VCaP (cell line): ENCODE results near the gene SYNJ1.

Experiments
- H3K27ac ChIP-seq: fragments of 450-650 bp; 2 replicates; pipeline ENCODE4 v1.5.1; 2017
- TF ChIP-seq, protein P1 (sequence below): fragments of 450-650 bp; conservative IDR thresholded peaks from 2 replicates; pipeline ENCODE4 v1.5.1; 2017; ENCODE audit warnings: mild to moderate bottlenecking, moderate library complexity

SYNJ1 gene

GRCh38 chr21:32716486-32716885, 11.3 kb downstream of the SYNJ1 start:
- TF ChIP-seq, protein P1, sequence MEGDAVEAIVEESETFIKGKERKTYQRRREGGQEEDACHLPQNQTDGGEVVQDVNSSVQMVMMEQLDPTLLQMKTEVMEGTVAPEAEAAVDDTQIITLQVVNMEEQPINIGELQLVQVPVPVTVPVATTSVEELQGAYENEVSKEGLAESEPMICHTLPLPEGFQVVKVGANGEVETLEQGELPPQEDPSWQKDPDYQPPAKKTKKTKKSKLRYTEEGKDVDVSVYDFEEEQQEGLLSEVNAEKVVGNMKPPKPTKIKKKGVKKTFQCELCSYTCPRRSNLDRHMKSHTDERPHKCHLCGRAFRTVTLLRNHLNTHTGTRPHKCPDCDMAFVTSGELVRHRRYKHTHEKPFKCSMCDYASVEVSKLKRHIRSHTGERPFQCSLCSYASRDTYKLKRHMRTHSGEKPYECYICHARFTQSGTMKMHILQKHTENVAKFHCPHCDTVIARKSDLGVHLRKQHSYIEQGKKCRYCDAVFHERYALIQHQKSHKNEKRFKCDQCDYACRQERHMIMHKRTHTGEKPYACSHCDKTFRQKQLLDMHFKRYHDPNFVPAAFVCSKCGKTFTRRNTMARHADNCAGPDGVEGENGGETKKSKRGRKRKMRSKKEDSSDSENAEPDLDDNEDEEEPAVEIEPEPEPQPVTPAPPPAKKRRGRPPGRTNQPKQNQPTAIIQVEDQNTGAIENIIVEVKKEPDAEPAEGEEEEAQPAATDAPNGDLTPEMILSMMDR = no peak
- H3K27ac ChIP-seq = no peak overlapping the region

GRCh38 chr21:32713726-32714125, 14.1 kb downstream of the SYNJ1 start:
- TF ChIP-seq, protein P1 = no peak
- no peak overlapping the region for H3K27ac ChIP-seq

DNA sequence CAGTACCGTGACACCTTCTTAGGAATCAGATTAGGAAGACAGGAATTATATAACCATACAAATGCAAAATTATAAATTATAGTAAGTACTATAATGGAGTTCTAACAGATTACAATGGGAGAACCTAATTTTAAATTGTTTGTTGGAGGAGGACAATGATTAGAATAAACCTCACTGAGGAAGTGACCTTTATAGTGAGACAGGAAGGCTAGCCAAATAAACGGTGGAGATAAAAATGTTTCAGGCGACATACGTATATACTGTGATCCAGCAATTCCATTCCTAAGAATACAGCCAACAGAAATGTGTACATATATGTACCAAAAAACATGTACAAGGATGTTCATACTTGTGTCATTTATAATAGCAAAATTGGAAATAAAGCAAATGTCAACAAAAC, 15.2 kb downstream of the SYNJ1 start:
- TF ChIP-seq, protein P1 = no peak

GRCh38 chr21:32712043-32712442, 15.8 kb downstream of the SYNJ1 start:
- TF ChIP-seq, protein P1 = no peak

More for the DNA sequence above, 15.2 kb downstream of the SYNJ1 start:
- no peak overlapping the region for H3K27ac ChIP-seq

DNA sequence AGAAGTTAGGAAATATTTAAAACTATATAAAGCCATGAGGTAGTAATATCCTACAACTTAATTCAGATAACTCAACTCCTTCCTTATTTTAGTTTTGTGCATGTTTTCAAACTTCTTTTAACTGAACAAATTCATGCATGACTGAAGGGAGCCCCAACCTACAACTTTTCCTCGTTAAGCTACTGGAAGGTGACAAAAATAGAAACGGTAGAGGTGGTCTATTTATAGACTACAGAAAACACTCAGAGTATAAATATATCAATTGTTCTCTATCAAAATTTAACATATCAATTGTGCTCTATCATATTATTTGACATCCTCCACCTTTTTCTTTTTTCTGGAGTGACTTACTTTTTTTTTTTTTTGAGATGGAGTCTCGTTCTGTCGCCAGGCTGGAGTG, 16.8 kb downstream of the SYNJ1 start:
- TF ChIP-seq, protein P1 = no peak
- H3K27ac ChIP-seq = no peak overlapping the region

More at GRCh38 chr21:32712043-32712442, 15.8 kb downstream of the SYNJ1 start:
- no peak overlapping the region for H3K27ac ChIP-seq

DNA sequence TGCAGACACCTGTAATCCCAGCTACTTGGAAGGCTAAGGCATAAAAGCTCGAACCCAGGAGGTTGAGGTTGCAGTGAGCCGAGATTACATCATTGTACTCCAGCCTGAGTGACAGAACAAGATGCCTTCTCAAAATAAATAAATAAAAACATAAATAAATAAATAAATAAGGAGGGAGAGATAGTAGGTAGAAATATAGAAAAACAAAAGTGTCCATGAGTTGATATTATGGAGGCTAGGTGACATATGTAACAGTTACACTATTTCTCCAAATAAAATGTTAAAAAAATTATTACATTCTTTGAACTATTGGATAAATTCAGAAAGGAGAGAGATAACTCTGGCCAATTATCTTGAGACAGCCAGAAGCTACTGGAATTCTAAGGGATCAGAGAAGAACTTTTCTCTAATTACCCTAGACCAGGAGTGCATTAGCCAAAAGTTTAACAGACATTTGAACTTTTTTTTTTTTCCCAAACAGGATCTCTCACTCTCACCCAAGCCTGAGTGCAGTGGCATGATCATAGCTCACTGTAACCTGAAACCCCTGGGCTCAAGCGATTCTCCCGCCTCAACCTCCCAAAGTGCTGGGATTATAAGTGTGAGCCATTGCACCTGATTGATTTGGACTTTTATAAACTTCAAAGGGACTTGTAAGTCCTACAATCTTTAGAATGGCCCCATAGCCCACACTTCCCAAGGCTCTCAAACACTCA, 17.6 kb downstream of the SYNJ1 start:
- H3K27ac ChIP-seq = no peak overlapping the region
- TF ChIP-seq, protein P1 = no peak

- no peak overlapping the region for H3K27ac ChIP-seq
- TF ChIP-seq, protein P1 = no peak
Observed at GRCh38 chr21:32708069-32708468, 19.7 kb downstream of the SYNJ1 start.
